GM21381 (cell line): Measurements from ENCODE around the gene ISG20L2.
"Not testable (repeated sequence)": the region's sequence is repeated elsewhere in the genome, so short reads cannot be mapped to it uniquely, and the experiment has no call there.

Experiments
- ATAC-seq: cut with Tn5 transposase; IDR thresholded peaks from one replicate; pipeline ENCODE4 v1.9.1; 2021; ENCODE audit warnings: mild to moderate bottlenecking, moderate library complexity; ENCODE audit not compliant: unreplicated experiment

Gene ISG20L2

GRCh38 chr1:156728599-156729462 is at the start of gene ISG20L2:
Gene ISG20L2 (minus strand): TSS chr1:156728766. CDS start chr1:156727652, 1,114 bp downstream.
- peak; percentile 86 for ATAC-seq

- no peak for ATAC-seq
Measured at GRCh38 chr1:156777573-156777972, 49.0 kb upstream of the ISG20L2 start.

GRCh38 chr1:156776942-156777341 is 48.4 kb upstream of the ISG20L2 start:
- no peak for ATAC-seq

GRCh38 chr1:156775799-156776198 is 47.2 kb upstream of the ISG20L2 start:
- ATAC-seq = no peak

GRCh38 chr1:156773607-156774006 is 45.0 kb upstream of the ISG20L2 start:
- no peak for ATAC-seq

GRCh38 chr1:156772728-156773497 is 44.3 kb upstream of the ISG20L2 start:
- ATAC-seq = no peak

- ATAC-seq = no peak
Measured at GRCh38 chr1:156772222-156772621, 43.7 kb upstream of the ISG20L2 start.

- no peak for ATAC-seq
Measured at GRCh38 chr1:156768610-156769295, 40.2 kb upstream of the ISG20L2 start.

- peak; percentile 4 for ATAC-seq
Measured at GRCh38 chr1:156767879-156768604, 39.5 kb upstream of the ISG20L2 start.

GRCh38 chr1:156767101-156767878 is 38.7 kb upstream of the ISG20L2 start, which contains the start of gene PRCC:
Gene PRCC (plus strand): TSS chr1:156767535. CDS start chr1:156767772, 237 bp downstream.
- peak; percentile 92 for ATAC-seq

GRCh38 chr1:156766298-156767100 is 37.9 kb upstream of the ISG20L2 start:
- peak; percentile 7 for ATAC-seq

- no peak for ATAC-seq
Measured at GRCh38 chr1:156765666-156766065, 37.1 kb upstream of the ISG20L2 start.

- not testable (repeated sequence) for ATAC-seq
Measured at GRCh38 chr1:156765136-156765535, 36.6 kb upstream of the ISG20L2 start.

GRCh38 chr1:156760796-156761104 is 32.2 kb upstream of the ISG20L2 start:
- no peak for ATAC-seq

GRCh38 chr1:156760092-156760795 is 31.7 kb upstream of the ISG20L2 start:
- no peak for ATAC-seq

GRCh38 chr1:156757572-156758253 is 29.1 kb upstream of the ISG20L2 start:
- not testable (repeated sequence) for ATAC-seq

GRCh38 chr1:156756355-156756754 is 27.8 kb upstream of the ISG20L2 start:
- ATAC-seq = no peak

- no peak for ATAC-seq
Measured at GRCh38 chr1:156755527-156755950, 27.0 kb upstream of the ISG20L2 start.
